ENCODE data around the gene ARPC5L. TPM values are rescaled to one million over a fixed set of nuclear protein-coding genes. Genes with fewer than 3 reads are reported as not detected.

Gene ARPC5L
- 27.9 and 33.6 TPM in 2 replicates for total RNA-seq

DNA sequence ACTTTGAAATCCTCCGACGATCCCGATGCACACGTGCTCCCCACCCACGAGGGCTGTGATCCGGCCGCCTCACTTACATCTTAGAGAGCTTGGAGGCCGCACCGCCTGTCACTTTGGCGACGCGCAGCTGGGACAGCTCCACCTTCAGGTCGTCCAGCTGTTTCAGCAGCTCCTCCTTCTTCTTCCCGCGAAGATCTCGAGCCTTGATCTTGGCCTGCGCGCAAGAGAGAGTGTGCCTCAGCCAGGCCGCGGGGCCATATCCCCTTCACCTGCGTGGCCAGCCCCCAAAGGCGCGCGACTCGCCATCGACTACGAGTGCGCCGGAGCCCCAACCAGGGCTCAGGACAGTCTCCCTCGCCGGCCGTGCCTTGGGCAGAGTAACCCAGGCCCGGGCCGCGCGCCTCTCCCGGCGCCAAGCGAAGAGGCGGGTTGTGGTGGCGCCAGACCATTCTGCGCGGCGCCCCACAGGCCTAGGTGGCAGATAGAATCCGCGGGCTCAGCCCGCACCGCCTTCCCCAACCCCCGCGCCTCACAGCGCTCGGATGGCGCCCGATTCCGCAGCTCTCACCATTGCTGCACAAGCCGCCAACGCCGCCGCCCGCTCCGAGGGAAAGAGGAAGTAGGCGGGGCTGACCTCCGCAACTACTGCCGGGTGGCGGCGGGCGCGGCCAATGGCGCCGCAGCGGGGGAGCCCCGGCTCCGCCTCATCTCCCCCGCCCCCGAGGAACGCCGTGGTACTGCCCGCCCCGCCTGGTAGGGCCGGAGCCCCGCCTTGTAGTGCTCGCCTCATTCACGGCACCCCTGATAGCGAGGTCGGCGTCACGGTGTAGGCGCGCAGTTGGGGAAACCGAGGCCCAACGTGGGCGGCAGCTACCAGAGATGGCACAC, at the start of gene ARPC5L, which contains the start of gene RPL35:
TSS of gene ARPC5L (plus strand) at position 789 of the 888 bp plus-strand sequence. CDS start 7,161 bp downstream, outside the sequence.
TSS of gene RPL35 (minus strand) at position 616 of the 888 bp plus-strand sequence. CDS start at position 571, 45 bp downstream.

DNA sequence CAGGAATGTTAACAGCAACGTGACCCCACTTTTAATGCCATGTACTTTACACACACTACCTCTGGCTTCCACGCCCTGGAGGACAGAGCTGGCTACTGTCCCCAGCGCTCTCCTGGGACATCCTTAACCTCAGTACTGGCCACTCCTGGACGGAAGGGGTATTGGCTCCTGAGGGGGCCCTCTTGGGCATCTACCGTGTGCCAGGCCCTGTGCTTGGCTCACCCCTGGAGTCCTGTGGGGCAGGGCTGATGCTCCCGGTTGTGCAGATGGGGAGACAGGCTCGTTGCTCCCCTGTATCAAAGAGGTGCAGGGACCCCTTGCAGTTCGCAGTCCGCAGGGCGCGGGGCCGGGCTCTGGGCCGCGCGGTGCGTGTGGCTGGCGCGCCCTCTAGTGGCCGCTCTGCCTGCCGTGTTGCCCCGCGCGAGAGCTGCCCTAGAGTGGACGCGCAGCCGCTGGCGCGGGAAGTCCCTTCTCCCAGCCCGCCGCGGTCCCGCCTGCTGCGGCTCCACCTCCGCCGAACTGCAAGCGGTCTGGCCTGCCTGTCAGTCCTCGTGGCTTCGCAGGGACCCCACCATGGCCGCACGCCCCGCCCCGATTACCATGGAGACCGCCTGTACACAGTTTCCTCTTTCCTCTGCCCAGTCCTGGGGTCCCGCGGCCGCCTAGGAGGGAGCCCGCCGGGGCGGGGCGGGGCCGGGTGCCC, 8.9 kb upstream of the ARPC5L start, which contains the start of gene WDR38:
TSS of gene WDR38 (plus strand) at position 632 of the 703 bp plus-strand sequence. CDS start 72 bp downstream, outside the sequence.

Other genes with a start within 250 kb of the ARPC5L start
- 0.15 and 1.2 TPM in 2 replicates for gene NR6A1, start 90.8 kb upstream of the ARPC5L start, total RNA-seq
- 2.8 and 4.9 TPM in 2 replicates for gene OLFML2A, start 85.0 kb upstream of the ARPC5L start, total RNA-seq
- gene WDR38, start 8.7 kb upstream of the ARPC5L start, total RNA-seq, result not detected in 2 replicates
- gene RPL35, start 173 bp upstream of the ARPC5L start, total RNA-seq, result 3,713 and 4,137 TPM in 2 replicates
- gene GOLGA1, start 79.0 kb downstream of the ARPC5L start, total RNA-seq, result 8.0 and 8.6 TPM in 2 replicates